ENCODE results near the gene CDH13. TPM values are rescaled to one million over a fixed set of nuclear protein-coding genes. Genes with fewer than 3 reads are reported as not detected.

Gene CDH13
- total RNA-seq, 1 donor from 2014 or later = not detected

DNA sequence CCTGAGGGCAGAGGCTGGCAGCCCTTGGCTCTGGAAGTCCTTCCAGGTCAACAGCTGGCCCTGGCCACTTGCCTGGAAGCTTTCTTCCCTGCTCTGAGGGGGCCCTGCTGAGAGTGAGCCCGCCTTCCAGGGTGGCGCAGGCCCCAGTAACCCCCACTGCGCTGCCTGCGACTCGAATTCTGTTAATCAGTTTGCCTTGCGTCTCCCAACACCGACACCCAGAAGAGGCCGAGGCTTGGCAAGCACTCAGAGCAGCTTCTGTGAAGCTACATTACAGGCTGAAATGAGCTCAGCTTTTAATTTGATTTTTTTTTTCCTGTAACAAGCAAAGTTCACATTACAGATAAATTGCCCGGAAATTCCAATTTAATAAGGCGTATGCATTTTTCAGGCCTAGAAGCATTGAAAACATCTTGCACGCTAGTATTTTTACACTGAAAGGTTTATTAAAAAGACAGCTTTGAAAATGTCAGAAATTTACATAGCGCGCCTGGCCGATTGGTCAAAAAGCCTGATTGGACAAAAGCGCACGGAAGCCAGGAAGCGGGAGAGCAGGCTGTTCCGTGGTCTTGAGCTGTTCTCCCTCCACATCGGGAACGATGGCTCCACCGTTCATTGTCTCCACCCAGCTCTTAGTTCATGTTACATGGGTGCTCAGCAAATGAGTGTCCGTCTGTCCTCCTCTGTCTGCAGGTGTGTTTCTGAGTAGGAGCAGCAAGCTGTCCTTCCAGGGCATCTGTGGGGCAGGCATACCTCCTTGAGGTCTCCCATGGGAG lies 1115.5 kb downstream of the CDH13 start:
- DNase-seq = no peak
- Mint-ChIP-seq H3K4me1 (peaks cover 12% of the 10 kb centered on the region), H3K9me3 (no peaks in the 10 kb centered on the region), H3K4me3 (no peak overlapping the region), H3K36me3 (ENCODE audit: low read depth) (no peaks in the 10 kb centered on the region), H3K27me3 (peaks cover 9% of the 10 kb centered on the region), H3K27ac (no peak overlapping the region)
- ChIA-PET POLR2A (interaction anchor here (0.6 kb wide), 1 partner anchor 224 kb away, joined by 3 read pairs; no protein-coding TSS in a partner anchor), CTCF (interaction anchor here (1.3 kb wide), 1 partner anchor 84 kb away, joined by 3 read pairs; no protein-coding TSS in a partner anchor)
- intact Hi-C loops (cut with micrococcal nuclease) = no loop called here
- no peak for ATAC-seq (ENCODE audit: low read depth)
- TF ChIP-seq, protein P1, sequence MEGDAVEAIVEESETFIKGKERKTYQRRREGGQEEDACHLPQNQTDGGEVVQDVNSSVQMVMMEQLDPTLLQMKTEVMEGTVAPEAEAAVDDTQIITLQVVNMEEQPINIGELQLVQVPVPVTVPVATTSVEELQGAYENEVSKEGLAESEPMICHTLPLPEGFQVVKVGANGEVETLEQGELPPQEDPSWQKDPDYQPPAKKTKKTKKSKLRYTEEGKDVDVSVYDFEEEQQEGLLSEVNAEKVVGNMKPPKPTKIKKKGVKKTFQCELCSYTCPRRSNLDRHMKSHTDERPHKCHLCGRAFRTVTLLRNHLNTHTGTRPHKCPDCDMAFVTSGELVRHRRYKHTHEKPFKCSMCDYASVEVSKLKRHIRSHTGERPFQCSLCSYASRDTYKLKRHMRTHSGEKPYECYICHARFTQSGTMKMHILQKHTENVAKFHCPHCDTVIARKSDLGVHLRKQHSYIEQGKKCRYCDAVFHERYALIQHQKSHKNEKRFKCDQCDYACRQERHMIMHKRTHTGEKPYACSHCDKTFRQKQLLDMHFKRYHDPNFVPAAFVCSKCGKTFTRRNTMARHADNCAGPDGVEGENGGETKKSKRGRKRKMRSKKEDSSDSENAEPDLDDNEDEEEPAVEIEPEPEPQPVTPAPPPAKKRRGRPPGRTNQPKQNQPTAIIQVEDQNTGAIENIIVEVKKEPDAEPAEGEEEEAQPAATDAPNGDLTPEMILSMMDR (IDR thresholded peaks at IDR 0.05) = no peak

- no peak overlapping the region for H3K27ac Mint-ChIP-seq
- H3K36me3 Mint-ChIP-seq (ENCODE audit: low read depth) = no peaks in the 10 kb centered on the region
- ChIA-PET CTCF (interaction anchor here (1.3 kb wide), 1 partner anchor 83 kb away, joined by 3 read pairs; no protein-coding TSS in a partner anchor), POLR2A (interaction anchor here (0.5 kb wide), 1 partner anchor 104 kb away, joined by 3 read pairs; no protein-coding TSS in a partner anchor)
- ATAC-seq (ENCODE audit: low read depth) (no peak), DNase-seq (no peak)
- peaks cover 12% of the 10 kb centered on the region for H3K4me1 Mint-ChIP-seq
- TF ChIP-seq, protein P1 (IDR thresholded peaks at IDR 0.05) = no peak
- no peaks in the 10 kb centered on the region for H3K9me3 Mint-ChIP-seq
- H3K27me3 Mint-ChIP-seq = peaks cover 6% of the 10 kb centered on the region
- H3K4me3 Mint-ChIP-seq = no peak overlapping the region
- intact Hi-C loops (cut with micrococcal nuclease) = no loop called here
Observed at GRCh38 chr16:83743241-83743640, 1116.5 kb downstream of the CDH13 start.

GRCh38 chr16:83743720-83744119 lies 1117.0 kb downstream of the CDH13 start:
- CTCF ChIA-PET = no interaction called here
- Mint-ChIP-seq H3K4me3 (no peak overlapping the region), H3K27me3 (peaks cover 9% of the 10 kb centered on the region), H3K36me3 (ENCODE audit: low read depth) (no peaks in the 10 kb centered on the region), H3K4me1 (peaks cover 12% of the 10 kb centered on the region), H3K27ac (peak overlapping the region; percentile 50), H3K9me3 (no peaks in the 10 kb centered on the region)
- POLR2A ChIA-PET = interaction anchor here (0.5 kb wide), 1 partner anchor 104 kb away, joined by 3 read pairs; no protein-coding TSS in a partner anchor
- intact Hi-C loops (cut with micrococcal nuclease) = loop anchor here (2.0 kb wide), 1 partner anchor 63 kb away; the partner anchor contains the start of gene HSBP1
- TF ChIP-seq, protein P1 (IDR thresholded peaks at IDR 0.05) = no peak
- DNase-seq (no peak), ATAC-seq (ENCODE audit: low read depth) (no peak)

DNA sequence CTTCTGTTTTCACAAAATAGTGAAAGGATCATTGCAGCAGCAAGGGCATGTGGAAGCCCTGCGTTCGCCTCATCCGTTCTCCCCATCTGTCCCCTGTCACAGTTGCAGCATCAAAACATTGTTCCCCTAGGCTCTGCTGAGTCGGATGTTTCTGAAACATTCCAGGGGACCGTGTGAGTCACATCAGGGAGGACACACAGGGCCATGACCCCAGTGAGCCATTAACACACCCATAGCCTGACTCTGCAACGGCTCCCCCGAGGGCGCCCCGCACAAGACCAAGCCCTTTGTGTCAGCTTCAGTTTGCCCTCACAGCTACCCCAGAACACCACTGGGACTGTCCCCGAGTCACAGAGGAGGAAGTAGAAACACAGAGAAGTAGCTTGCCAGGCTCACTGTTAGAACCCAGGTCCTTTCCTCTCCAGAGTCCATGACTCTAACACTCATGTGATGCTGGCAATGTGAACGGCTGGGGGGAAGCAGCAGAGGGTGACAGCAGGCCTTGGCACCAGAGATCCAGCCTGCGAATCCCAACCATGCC lies 1117.7 kb downstream of the CDH13 start:
- peak overlapping the region; percentile 39 for H3K4me3 Mint-ChIP-seq
- H3K27me3 Mint-ChIP-seq = peaks cover 14% of the 10 kb centered on the region
- peak; percentile 93 for ATAC-seq (ENCODE audit: low read depth)
- TF ChIP-seq, protein P1 (IDR thresholded peaks at IDR 0.05) = no peak
- H3K4me1 Mint-ChIP-seq = peaks cover 12% of the 10 kb centered on the region
- peak; percentile 23 for DNase-seq
- H3K9me3 Mint-ChIP-seq = no peaks in the 10 kb centered on the region
- H3K36me3 Mint-ChIP-seq (ENCODE audit: low read depth) = no peaks in the 10 kb centered on the region
- ChIA-PET CTCF (no interaction called here), POLR2A (no interaction called here)
- intact Hi-C loops (cut with micrococcal nuclease) = loop anchor here (2.0 kb wide), 1 partner anchor 62 kb away; the partner anchor contains the start of gene HSBP1
- H3K27ac Mint-ChIP-seq = peak overlapping the region; percentile 50

DNA sequence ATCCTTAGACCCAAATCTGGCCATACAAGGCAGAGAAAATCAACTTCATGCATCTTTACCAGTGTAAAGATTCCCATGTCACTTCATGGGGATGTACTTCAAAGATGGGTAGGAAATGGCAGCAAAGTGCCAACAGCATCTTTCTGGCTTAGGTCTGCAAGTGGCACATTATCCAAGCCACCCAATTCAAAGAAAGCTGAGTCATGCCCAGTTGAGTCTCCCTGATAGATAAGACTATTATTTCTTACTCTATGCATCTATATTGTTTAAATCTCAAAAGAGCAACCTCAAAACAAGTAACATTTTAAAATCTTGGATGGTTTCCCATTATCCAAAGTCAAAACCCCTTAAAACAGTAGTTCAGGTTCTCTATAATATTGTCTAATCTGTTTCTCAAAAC lies 1119.8 kb downstream of the CDH13 start:
- intact Hi-C loops (cut with micrococcal nuclease) = no loop called here
- CTCF ChIA-PET = no interaction called here
- ATAC-seq (ENCODE audit: low read depth) = no peak
- Mint-ChIP-seq H3K4me1 (peaks cover 12% of the 10 kb centered on the region), H3K27me3 (peaks cover 21% of the 10 kb centered on the region), H3K4me3 (no peak overlapping the region), H3K36me3 (ENCODE audit: low read depth) (no peaks in the 10 kb centered on the region), H3K9me3 (no peaks in the 10 kb centered on the region), H3K27ac (no peak overlapping the region)
- no peak for DNase-seq
- TF ChIP-seq, protein P1 (IDR thresholded peaks at IDR 0.05) = no peak
- POLR2A ChIA-PET = no interaction called here

Measured in activated B cell treated with CpG ODN at 0.5 μM for 24 hours (primary cell).